ENCODE data around the gene ZBED6.

DNA sequence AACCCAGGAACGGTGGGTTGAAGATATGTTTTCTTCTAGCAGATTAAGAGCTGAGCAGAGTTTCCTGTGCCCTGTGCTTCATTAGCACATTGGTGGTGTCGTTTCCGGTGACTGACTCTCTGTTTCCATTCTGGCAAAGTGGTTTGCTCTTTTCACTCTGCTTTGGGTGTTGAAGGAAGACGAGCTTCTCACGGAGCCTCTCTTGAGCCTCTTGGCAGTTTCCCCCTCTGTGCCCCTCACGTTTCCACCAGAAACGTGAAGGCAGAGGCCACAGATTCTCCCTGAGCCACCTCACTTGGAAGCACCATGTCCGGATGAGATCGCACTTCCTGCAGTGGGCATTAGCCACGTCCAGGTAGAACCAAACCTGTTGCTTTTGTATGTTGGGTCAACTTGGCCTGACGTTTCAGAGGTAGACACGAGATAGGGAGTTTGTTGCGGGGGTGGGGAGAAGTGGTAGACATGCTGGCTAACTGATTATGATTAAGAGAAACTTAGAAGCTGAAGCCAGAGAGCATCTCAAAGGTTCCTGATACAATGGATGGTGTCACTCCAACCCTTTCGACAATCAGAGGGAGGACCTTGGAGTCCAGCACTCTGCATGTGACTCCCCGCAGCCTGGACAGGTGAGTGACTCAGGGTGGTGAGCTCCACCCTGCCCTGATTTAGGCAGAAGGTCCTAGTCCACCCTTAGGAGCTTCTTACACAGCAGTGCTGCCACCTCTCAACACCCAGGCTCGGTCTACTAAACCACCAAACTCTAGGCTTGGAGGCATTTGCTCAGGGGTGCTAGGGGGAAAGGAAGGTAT is 30.2 kb upstream of the ZBED6 start, which contains the start of gene LAX1:
- no peak for TF ChIP-seq EZH2 (IDR thresholded peaks at IDR 0.05; ENCODE audit: borderline replicate concordance, low read depth, low read length, severe bottlenecking)
- TF ChIP-seq, protein P1, sequence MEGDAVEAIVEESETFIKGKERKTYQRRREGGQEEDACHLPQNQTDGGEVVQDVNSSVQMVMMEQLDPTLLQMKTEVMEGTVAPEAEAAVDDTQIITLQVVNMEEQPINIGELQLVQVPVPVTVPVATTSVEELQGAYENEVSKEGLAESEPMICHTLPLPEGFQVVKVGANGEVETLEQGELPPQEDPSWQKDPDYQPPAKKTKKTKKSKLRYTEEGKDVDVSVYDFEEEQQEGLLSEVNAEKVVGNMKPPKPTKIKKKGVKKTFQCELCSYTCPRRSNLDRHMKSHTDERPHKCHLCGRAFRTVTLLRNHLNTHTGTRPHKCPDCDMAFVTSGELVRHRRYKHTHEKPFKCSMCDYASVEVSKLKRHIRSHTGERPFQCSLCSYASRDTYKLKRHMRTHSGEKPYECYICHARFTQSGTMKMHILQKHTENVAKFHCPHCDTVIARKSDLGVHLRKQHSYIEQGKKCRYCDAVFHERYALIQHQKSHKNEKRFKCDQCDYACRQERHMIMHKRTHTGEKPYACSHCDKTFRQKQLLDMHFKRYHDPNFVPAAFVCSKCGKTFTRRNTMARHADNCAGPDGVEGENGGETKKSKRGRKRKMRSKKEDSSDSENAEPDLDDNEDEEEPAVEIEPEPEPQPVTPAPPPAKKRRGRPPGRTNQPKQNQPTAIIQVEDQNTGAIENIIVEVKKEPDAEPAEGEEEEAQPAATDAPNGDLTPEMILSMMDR (IDR thresholded peaks at IDR 0.05; ENCODE audit: extremely low read depth in 1 of 2, insufficient read depth in 1 of 2, low read depth in 1 of 2, low read length in 2 of 2): no peak
